Endothelial cell (in vitro differentiated cells): ENCODE results near the gene DSCAML1. TPM values are rescaled to one million over a fixed set of nuclear protein-coding genes. Genes with fewer than 3 reads are reported as not detected.

Source experiments
- DNase-seq: peaks from one replicate; pipeline ENCODE4 v3.0.0; 2021; ENCODE audit warnings: low spot score
- H3K27ac Mint-ChIP-seq: one replicate; pipeline ENCODE4 v1.8.0; 2021; ENCODE audit warnings: mixed read lengths, inconsistent platforms; ENCODE audit not compliant: unreplicated experiment
- H3K27me3 Mint-ChIP-seq: one replicate; pipeline ENCODE4 v1.8.0; 2021; ENCODE audit warnings: mild to moderate bottlenecking, moderate library complexity, mixed read lengths, inconsistent platforms; ENCODE audit not compliant: unreplicated experiment
- H3K36me3 Mint-ChIP-seq: one replicate; pipeline ENCODE4 v1.8.0; 2021; ENCODE audit warnings: mild to moderate bottlenecking, low read depth, mixed read lengths, inconsistent platforms; ENCODE audit not compliant: unreplicated experiment
- H3K4me1 Mint-ChIP-seq: one replicate; pipeline ENCODE4 v1.8.0; 2021; ENCODE audit warnings: mild to moderate bottlenecking, mixed read lengths, inconsistent platforms; ENCODE audit not compliant: unreplicated experiment
- H3K4me3 Mint-ChIP-seq: one replicate; pipeline ENCODE4 v1.8.0; 2021; ENCODE audit warnings: mild to moderate bottlenecking, mixed read lengths, inconsistent platforms; ENCODE audit not compliant: unreplicated experiment
- H3K9me3 Mint-ChIP-seq: one replicate; pipeline ENCODE4 v1.8.0; 2021; ENCODE audit warnings: mixed read lengths, inconsistent platforms; ENCODE audit not compliant: unreplicated experiment
- total RNA-seq: library from RNA; stranded (reverse); fragmentation: NEBNext Ultra II Directional; extraction: Animal tissue kit (Norgen Biotek cat#: 25700); gene quantifications from one replicate; pipeline ENCODE4 v1.2.1, GENCODE V29; 2021; ENCODE audit not compliant: unreplicated experiment
- TF ChIP-seq, protein P1 (sequence below): fragments of 200-600 bp; sonication (generic); IDR thresholded peaks from one replicate; pipeline ENCODE4 v1.5.0; 2021; ENCODE audit warnings: antibody characterized with exemption; ENCODE audit not compliant: unreplicated experiment

The DSCAML1 gene
- total RNA-seq, 1 donor from 2014 or later: 3.8 TPM

GRCh38 chr11:117722082-117722481 lies 74.9 kb downstream of the DSCAML1 start:
- Mint-ChIP-seq H3K36me3 (no peaks in the 10 kb centered on the region), H3K27ac (no peak overlapping the region), H3K4me3 (no peak overlapping the region), H3K27me3 (peaks cover 9% of the 10 kb centered on the region), H3K4me1 (peaks cover 22% of the 10 kb centered on the region), H3K9me3 (no peaks in the 10 kb centered on the region)
- DNase-seq: no peak
- TF ChIP-seq, protein P1, sequence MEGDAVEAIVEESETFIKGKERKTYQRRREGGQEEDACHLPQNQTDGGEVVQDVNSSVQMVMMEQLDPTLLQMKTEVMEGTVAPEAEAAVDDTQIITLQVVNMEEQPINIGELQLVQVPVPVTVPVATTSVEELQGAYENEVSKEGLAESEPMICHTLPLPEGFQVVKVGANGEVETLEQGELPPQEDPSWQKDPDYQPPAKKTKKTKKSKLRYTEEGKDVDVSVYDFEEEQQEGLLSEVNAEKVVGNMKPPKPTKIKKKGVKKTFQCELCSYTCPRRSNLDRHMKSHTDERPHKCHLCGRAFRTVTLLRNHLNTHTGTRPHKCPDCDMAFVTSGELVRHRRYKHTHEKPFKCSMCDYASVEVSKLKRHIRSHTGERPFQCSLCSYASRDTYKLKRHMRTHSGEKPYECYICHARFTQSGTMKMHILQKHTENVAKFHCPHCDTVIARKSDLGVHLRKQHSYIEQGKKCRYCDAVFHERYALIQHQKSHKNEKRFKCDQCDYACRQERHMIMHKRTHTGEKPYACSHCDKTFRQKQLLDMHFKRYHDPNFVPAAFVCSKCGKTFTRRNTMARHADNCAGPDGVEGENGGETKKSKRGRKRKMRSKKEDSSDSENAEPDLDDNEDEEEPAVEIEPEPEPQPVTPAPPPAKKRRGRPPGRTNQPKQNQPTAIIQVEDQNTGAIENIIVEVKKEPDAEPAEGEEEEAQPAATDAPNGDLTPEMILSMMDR: no peak

GRCh38 chr11:117720061-117720511 lies 76.9 kb downstream of the DSCAML1 start:
- H3K4me3 Mint-ChIP-seq: no peak overlapping the region
- peaks cover 11% of the 10 kb centered on the region for H3K27me3 Mint-ChIP-seq
- TF ChIP-seq, protein P1: no peak
- no peaks in the 10 kb centered on the region for H3K9me3 Mint-ChIP-seq
- peaks cover 11% of the 10 kb centered on the region for H3K4me1 Mint-ChIP-seq
- no peaks in the 10 kb centered on the region for H3K36me3 Mint-ChIP-seq
- DNase-seq: no peak
- no peak overlapping the region for H3K27ac Mint-ChIP-seq

GRCh38 chr11:117719480-117719879 lies 77.5 kb downstream of the DSCAML1 start:
- Mint-ChIP-seq H3K36me3 (no peaks in the 10 kb centered on the region), H3K27me3 (peaks cover 11% of the 10 kb centered on the region), H3K4me1 (peaks cover 6% of the 10 kb centered on the region), H3K27ac (no peak overlapping the region), H3K9me3 (no peaks in the 10 kb centered on the region), H3K4me3 (no peak overlapping the region)
- TF ChIP-seq, protein P1: no peak
- no peak for DNase-seq

DNA sequence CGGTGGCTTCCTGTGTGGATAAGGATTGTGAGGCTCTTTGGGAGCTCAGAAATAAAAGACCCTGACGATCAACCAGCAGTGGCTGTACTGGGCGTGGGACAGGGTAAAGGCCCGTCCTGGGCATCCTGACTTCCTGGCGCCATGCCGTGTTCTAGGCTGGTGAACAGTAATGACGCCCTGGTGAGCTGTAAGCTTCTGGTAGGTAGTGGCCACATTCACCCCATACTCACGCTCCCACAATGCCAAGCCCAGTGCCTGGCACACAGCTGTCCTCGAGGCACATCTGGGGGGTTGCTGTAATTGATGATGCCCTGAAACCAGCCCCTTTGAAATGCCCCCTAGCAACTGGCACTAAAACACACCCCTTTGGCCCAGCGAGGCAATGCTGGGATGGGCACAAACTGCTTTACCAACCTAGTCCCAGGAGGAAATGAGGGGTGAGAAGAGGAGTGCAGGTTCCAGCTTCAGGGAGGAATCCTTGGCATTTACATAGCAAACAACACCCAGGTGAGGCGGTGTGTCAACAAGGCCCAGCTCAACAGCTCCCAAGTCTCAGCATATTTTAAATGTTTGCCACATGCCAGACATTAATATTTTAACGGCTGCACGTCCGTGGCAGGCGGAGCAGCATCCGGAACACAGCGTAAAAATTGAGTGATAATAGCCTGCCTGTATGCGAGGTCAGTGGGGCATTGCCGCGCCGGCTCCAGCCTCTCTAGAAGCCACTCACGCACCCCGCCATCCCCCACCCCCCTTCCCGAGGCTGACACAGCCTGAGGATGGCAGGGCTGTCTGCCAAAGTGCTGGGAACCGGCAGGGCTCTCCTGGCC lies 79.3 kb downstream of the DSCAML1 start:
- DNase-seq: no peak
- Mint-ChIP-seq H3K27ac (no peak overlapping the region), H3K4me3 (no peak overlapping the region), H3K27me3 (peaks cover 11% of the 10 kb centered on the region), H3K4me1 (peaks cover 5% of the 10 kb centered on the region), H3K9me3 (no peaks in the 10 kb centered on the region), H3K36me3 (no peaks in the 10 kb centered on the region)
- TF ChIP-seq, protein P1: no peak
